Measurements from ENCODE around the gene AOC3. TPM values are rescaled to one million over a fixed set of nuclear protein-coding genes. Genes with fewer than 3 reads are reported as not detected.
"Not testable (repeated sequence)": the region's sequence is repeated elsewhere in the genome, so short reads cannot be mapped to it uniquely, and the experiment has no call there.

AOC3 gene
- total and polyA plus RNA-seq, 2 of the 4 experiments (the other 2 are of a cell fraction), result 0.17 TPM; not detected in 1

- H3K14ac ChIP-seq (replicated peaks; ENCODE audit: low read depth, low read length), result no peak overlapping the region
- no CpG with 5 or more reads among the region's 8 CpGs for WGBS, 2 experiments (ENCODE audit: extremely low coverage in 2 of 2, insufficient read length in 1 of 2)
Observed at GRCh38 chr17:42855048-42855596, 4.1 kb downstream of the AOC3 start.

GRCh38 chr17:42856093-42856492 is 5.1 kb downstream of the AOC3 start:
- H3K14ac ChIP-seq (replicated peaks; ENCODE audit: low read depth, low read length); H3K56ac ChIP-seq (ENCODE audit: extremely low read depth, insufficient read depth, low read length); dilution Hi-C loops (cut with HindIII; ENCODE audit: low sequenced_read_pairs, unreplicated experiment); H3K18ac ChIP-seq (ENCODE audit: low read depth, low read length); H2BK15ac ChIP-seq (ENCODE audit: low read depth, low read length); H2AFZ ChIP-seq (replicated peaks; ENCODE audit: low read length, poor library complexity); ATAC-seq (ENCODE audit: low read depth); H2AK5ac ChIP-seq (ENCODE audit: low read depth, low read length); H3K36me3 ChIP-seq (ENCODE audit: control insufficient read depth, insufficient read depth, low read length); H3K9me1 ChIP-seq (ENCODE audit: insufficient read depth, low read length); H4K5ac ChIP-seq (ENCODE audit: low read depth, low read length); BruUV-seq (replicated peaks); intact Hi-C loops (cut with micrococcal nuclease); H3K27ac ChIP-seq (ENCODE audit: insufficient read depth, low read length); H3K4me3 ChIP-seq (ENCODE audit: insufficient read depth, low read depth, low read length); H3K4ac ChIP-seq (ENCODE audit: low read depth, low read length); H3K79me1 ChIP-seq (ENCODE audit: low read depth in 1 of 2, low read length in 2 of 2); H2BK5ac ChIP-seq (ENCODE audit: low read depth, low read length, poor library complexity, severe bottlenecking); H3K4me1 ChIP-seq (ENCODE audit: control insufficient read depth, insufficient read depth, low read length); H3K23ac ChIP-seq (ENCODE audit: low read depth, low read length); CTCF ChIA-PET; H3K4me2 ChIP-seq (ENCODE audit: low read depth, low read length); DNase-seq; H2BK120ac ChIP-seq (ENCODE audit: low read depth, low read length); H3K9me3 ChIP-seq (ENCODE audit: control insufficient read depth, insufficient read depth, low read length); in situ Hi-C loops (cut with MboI; ENCODE audit: low sequenced_read_pairs); H3K9ac ChIP-seq (ENCODE audit: low read depth, low read length); POLR2A ChIA-PET (ENCODE audit: unreplicated experiment); H4K8ac ChIP-seq (ENCODE audit: low read depth in 2 of 2, low read length in 2 of 2); H2AK9ac ChIP-seq (replicated peaks; ENCODE audit: low read depth, low read length, poor library complexity); H4K20me1 ChIP-seq (ENCODE audit: insufficient read depth, low read length); H4K91ac ChIP-seq (ENCODE audit: insufficient read depth, low read depth, low read length); H2BK20ac ChIP-seq (ENCODE audit: low read depth, low read length): not testable (repeated sequence)
- no CpG with 5 or more reads among the region's 8 CpGs for WGBS, 2 experiments (ENCODE audit: extremely low coverage in 2 of 2, insufficient read length in 1 of 2)
- peaks cover 20% of the 10 kb centered on the region for H3K27me3 ChIP-seq (ENCODE audit: control insufficient read depth, insufficient read depth, low read length)

More at GRCh38 chr17:42855048-42855596, 4.1 kb downstream of the AOC3 start:
- H3K27ac ChIP-seq (ENCODE audit: insufficient read depth, low read length), result no peak overlapping the region
- H3K23ac ChIP-seq (ENCODE audit: low read depth, low read length), result no peak overlapping the region
- no peak overlapping the region for H3K9ac ChIP-seq (ENCODE audit: low read depth, low read length)
- no peak overlapping the region for H2AFZ ChIP-seq (replicated peaks; ENCODE audit: low read length, poor library complexity)
- no peak overlapping the region for H2AK5ac ChIP-seq (ENCODE audit: low read depth, low read length)
- no peaks in the 10 kb centered on the region for H3K79me1 ChIP-seq (ENCODE audit: low read depth in 1 of 2, low read length in 2 of 2)
- no peak overlapping the region for H3K4me2 ChIP-seq (ENCODE audit: low read depth, low read length)
- intact Hi-C loops (cut with micrococcal nuclease), result no loop called here
- DNase-seq (no peak), ATAC-seq (ENCODE audit: low read depth) (no peak)
- TF ChIP-seq RAD21 (IDR thresholded peaks at IDR 0.05; ENCODE audit: low read length), result no peak
- TF ChIP-seq FOS (IDR thresholded peaks at IDR 0.05; ENCODE audit: low read depth, low read length), result no peak
- TF ChIP-seq ELK1 (IDR thresholded peaks at IDR 0.05; ENCODE audit: borderline replicate concordance, low read depth, low read length), result no peak
- no peak for TF ChIP-seq POLR2A (IDR thresholded peaks at IDR 0.05; ENCODE audit: low read depth, low read length)
- no peak for TF ChIP-seq RCOR1 (IDR thresholded peaks at IDR 0.05; ENCODE audit: insufficient replicate concordance, low read length)
- no peak for TF ChIP-seq NFE2L2 (IDR thresholded peaks at IDR 0.05; ENCODE audit: low read depth, low read length)
- no peak for TF ChIP-seq BHLHE40 (IDR thresholded peaks at IDR 0.05; ENCODE audit: low read depth, low read length)
- ChIA-PET POLR2A (ENCODE audit: unreplicated experiment) (no interaction called here), CTCF (no interaction called here)
- dilution Hi-C loops (cut with HindIII; ENCODE audit: low sequenced_read_pairs, unreplicated experiment), result no loop called here
- no peaks in the 10 kb centered on the region for H3K9me3 ChIP-seq (ENCODE audit: control insufficient read depth, insufficient read depth, low read length)
- no peak overlapping the region for H4K5ac ChIP-seq (ENCODE audit: low read depth, low read length)
- no peaks in the 10 kb centered on the region for H3K9me1 ChIP-seq (ENCODE audit: insufficient read depth, low read length)
- no peaks in the 10 kb centered on the region for H3K36me3 ChIP-seq (ENCODE audit: control insufficient read depth, insufficient read depth, low read length)
- H4K8ac ChIP-seq (ENCODE audit: low read depth in 2 of 2, low read length in 2 of 2), result no peak overlapping the region
- H3K4ac ChIP-seq (ENCODE audit: low read depth, low read length), result no peak overlapping the region
- no peak overlapping the region for H3K56ac ChIP-seq (ENCODE audit: extremely low read depth, insufficient read depth, low read length)
- H3K18ac ChIP-seq (ENCODE audit: low read depth, low read length), result no peak overlapping the region
- no TSS peak for BruUV-seq (replicated peaks)
- no peak overlapping the region for H2BK120ac ChIP-seq (ENCODE audit: low read depth, low read length)
- H2BK20ac ChIP-seq (ENCODE audit: low read depth, low read length), result no peak overlapping the region
- in situ Hi-C loops (cut with MboI; ENCODE audit: low sequenced_read_pairs), result no loop called here
- H3K27me3 ChIP-seq (ENCODE audit: control insufficient read depth, insufficient read depth, low read length), result peaks cover 20% of the 10 kb centered on the region
- H2BK5ac ChIP-seq (ENCODE audit: low read depth, low read length, poor library complexity, severe bottlenecking), result no peak overlapping the region
- no peak overlapping the region for H2AK9ac ChIP-seq (replicated peaks; ENCODE audit: low read depth, low read length, poor library complexity)
- peaks cover under 1% of the 10 kb centered on the region; the same call in 1 of the 2 replicates for H3K4me1 ChIP-seq (ENCODE audit: control insufficient read depth, insufficient read depth, low read length)
- no peak overlapping the region for H3K4me3 ChIP-seq (ENCODE audit: insufficient read depth, low read depth, low read length)
- H2BK15ac ChIP-seq (ENCODE audit: low read depth, low read length), result no peak overlapping the region
- no peak overlapping the region for H4K91ac ChIP-seq (ENCODE audit: insufficient read depth, low read depth, low read length)
- no peaks in the 10 kb centered on the region for H4K20me1 ChIP-seq (ENCODE audit: insufficient read depth, low read length)

All from IMR-90 (cell line).